NCI-H2196 treated with DMSO at 0.1 percent for 48 hours (cell line): ENCODE results near the gene DDX51.

Experiments
- DNase-seq: peaks from one replicate; lab custom pipeline; 2025; ENCODE audit not compliant: unreplicated experiment; lab: John Stamatoyannopoulos, UW

The DDX51 gene

DNA sequence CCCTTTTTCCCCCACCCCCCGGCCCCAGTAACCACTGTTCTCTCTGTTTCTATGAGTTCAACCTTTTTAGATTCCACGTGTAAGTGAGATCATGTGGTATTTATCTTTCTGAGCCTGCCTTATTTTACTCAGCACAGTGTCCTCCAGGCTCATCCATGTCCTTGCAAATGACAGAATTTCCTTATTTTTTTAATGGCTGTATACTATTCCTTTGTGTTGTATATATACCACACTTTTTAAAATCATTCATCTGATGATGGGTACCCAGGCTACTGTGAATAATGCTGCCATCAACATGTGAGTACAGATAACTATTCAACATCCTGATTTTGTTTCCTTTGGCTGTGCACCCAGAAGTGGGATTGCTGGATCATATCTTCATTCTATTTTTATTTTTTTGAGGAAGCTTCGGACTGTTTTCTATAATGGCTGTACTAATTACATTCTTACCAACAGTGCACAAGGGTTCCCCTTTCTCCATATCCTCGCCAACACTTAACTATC, 54.7 kb downstream of the DDX51 start:
- DNase-seq, result no peak
